ENCODE data around the gene LCN1.

Gene LCN1

GRCh38 chr9:135514342-135515082 lies 6.7 kb upstream of the LCN1 start:
- no peak overlapping the region for H3K4me3 ChIP-seq (ENCODE audit: low read length)
- TF ChIP-seq CTCF (conservative IDR thresholded peaks at IDR 0.05; ENCODE audit: low read depth, low read length) = no peak
- DNase-seq (ENCODE audit: low read depth) = no peak

- H3K4me3 ChIP-seq (ENCODE audit: low read length) = no peak overlapping the region
- no peak for DNase-seq (ENCODE audit: low read depth)
- TF ChIP-seq CTCF (conservative IDR thresholded peaks at IDR 0.05; ENCODE audit: low read depth, low read length) = no peak
Observed at GRCh38 chr9:135515083-135515951, 5.9 kb upstream of the LCN1 start.

GRCh38 chr9:135516132-135516860 lies 4.9 kb upstream of the LCN1 start:
- no peak overlapping the region for H3K4me3 ChIP-seq (ENCODE audit: low read length)
- TF ChIP-seq CTCF (conservative IDR thresholded peaks at IDR 0.05; ENCODE audit: low read depth, low read length) = no peak
- DNase-seq (ENCODE audit: low read depth) = no peak

- DNase-seq (ENCODE audit: low read depth) = no peak
- no peak overlapping the region for H3K4me3 ChIP-seq (ENCODE audit: low read length)
- no peak for TF ChIP-seq CTCF (conservative IDR thresholded peaks at IDR 0.05; ENCODE audit: low read depth, low read length)
Observed at GRCh38 chr9:135517407-135517822, 3.8 kb upstream of the LCN1 start.

- no peak overlapping the region for H3K4me3 ChIP-seq (ENCODE audit: low read length)
- DNase-seq (ENCODE audit: low read depth) = no peak
- TF ChIP-seq CTCF (conservative IDR thresholded peaks at IDR 0.05; ENCODE audit: low read depth, low read length) = no peak
Observed at GRCh38 chr9:135519179-135519971, 1.9 kb upstream of the LCN1 start.

- TF ChIP-seq CTCF (conservative IDR thresholded peaks at IDR 0.05; ENCODE audit: low read depth, low read length) = no peak
- DNase-seq (ENCODE audit: low read depth) = no peak
- H3K4me3 ChIP-seq (ENCODE audit: low read length) = no peak overlapping the region
Observed at GRCh38 chr9:135521608-135522095, 412 bp downstream of the LCN1 start.
